GM12878 (cell line): Measurements from ENCODE around the gene MAN2B1. TPM values are rescaled to one million over a fixed set of nuclear protein-coding genes. Genes with fewer than 3 reads are reported as not detected.
A peak's percentile ranks its signal among the peaks of the same experiment; 100 is the strongest.

Source experiments
- ATAC-seq: fragments of 200-7000 bp; cut with Tn5 transposase; 3 replicates; pipeline ENCODE4 v1.9.1; 2020; ENCODE audit warnings: mild to moderate bottlenecking, moderate library complexity
- BruUV-seq: library from RNA; stranded (reverse); fragments of 400-500 nt; replicated peaks from 2 replicates; lab custom pipeline; 2021; lab: Mats Ljungman, UMichigan
- CTCF ChIA-PET: fragments of 300-600 bp; sonication (Branson Sonifier 250); formaldehyde crosslinking; extraction: SDS; loops from one replicate; lab custom pipeline; 2021; ENCODE audit warnings: inconsistent platforms; lab: Yijun Ruan, JAX
- POLR2A ChIA-PET: fragments of 350-600 bp; formaldehyde crosslinking; extraction: SDS; loops from one replicate; lab custom pipeline; 2021; ENCODE audit warnings: inconsistent platforms; lab: Charles Lee
- RAD21 ChIA-PET: fragments of 300-600 bp; sonication (Branson Sonifier 250); formaldehyde crosslinking; loops from one replicate; lab custom pipeline; 2023; ENCODE audit warnings: antibody characterized with exemption; ENCODE audit not compliant: unreplicated experiment; lab: Charles Lee
- SMC1A ChIA-PET: fragments of 300-600 bp; sonication (Branson Sonifier 250); formaldehyde crosslinking; loops from one replicate; lab custom pipeline; 2023; ENCODE audit not compliant: unreplicated experiment, uncharacterized antibody; lab: Charles Lee
- DNase-seq: peaks from one replicate; pipeline ENCODE4 v3.0.0-alpha.2; 2011; ENCODE audit warnings: low read depth, low spot score
- FAIRE-seq: peaks from 3 replicates; lab custom pipeline; 2011; peaks lifted over from hg19 to GRCh38; lab: Jason Lieb, UNC
- H2AFZ ChIP-seq: 2 replicates; pipeline ENCODE4 v1.6.0; 2011; ENCODE audit warnings: low read depth, low read length, control low read depth; ENCODE audit not compliant: control insufficient read depth
- H3K27ac ChIP-seq: 2 replicates; pipeline ENCODE4 v1.5.1; 2011; ENCODE audit warnings: control low read depth; ENCODE audit not compliant: control insufficient read depth, insufficient read depth
- H3K27me3 ChIP-seq, 2 experiments: replicated peaks in 1 of 2; 2 replicates each; pipeline versions ENCODE4 v1.6.0 to v1.6.1; 2011; ENCODE audit warnings: low read length in 1 of 2; ENCODE audit not compliant: control insufficient read depth in 2 of 2, insufficient read depth in 2 of 2
- H3K36me3 ChIP-seq, 2 experiments: 2 replicates each; pipeline ENCODE4 v1.5.1; 2011; ENCODE audit warnings: low read length in 1 of 2; ENCODE audit not compliant: control insufficient read depth in 2 of 2, insufficient read depth in 2 of 2
- H3K4me1 ChIP-seq: 2 replicates; pipeline ENCODE4 v1.6.1; 2011; ENCODE audit warnings: mild to moderate bottlenecking, low read length, moderate library complexity, mixed read lengths; ENCODE audit not compliant: control insufficient read depth, insufficient read depth
- H3K4me2 ChIP-seq: 2 replicates; pipeline ENCODE4 v1.6.0; 2011; ENCODE audit warnings: control low read depth; ENCODE audit not compliant: control insufficient read depth, insufficient read depth
- H3K4me3 ChIP-seq: fragments of 200-600 bp; sonication (generic); 2 replicates; pipeline ENCODE4 v1.5.1; 2016
- H3K79me2 ChIP-seq: 2 replicates; pipeline ENCODE4 v1.6.0; 2011; ENCODE audit warnings: low read length; ENCODE audit not compliant: control insufficient read depth, insufficient read depth
- H3K9ac ChIP-seq: 2 replicates; pipeline ENCODE4 v1.8.0; 2011; ENCODE audit warnings: low read length, control low read depth, mixed read lengths; ENCODE audit not compliant: control insufficient read depth, insufficient read depth
- H3K9me3 ChIP-seq: replicated peaks from 3 replicates; pipeline ENCODE4 v1.5.1; 2011; ENCODE audit warnings: mild to moderate bottlenecking, low read length; ENCODE audit not compliant: control insufficient read depth, insufficient read depth
- H4K20me1 ChIP-seq: 2 replicates; pipeline ENCODE4 v1.6.0; 2011; ENCODE audit not compliant: control insufficient read depth, insufficient read depth
- ATF2 ChIP-seq: IDR thresholded peaks from 2 replicates; pipeline ENCODE4 v1.6.1; 2012; ENCODE audit warnings: low read length, inconsistent platforms
- BACH1 ChIP-seq: fragments of 450-650 bp; IDR thresholded peaks from 2 replicates; pipeline ENCODE4 v1.6.1; 2017; ENCODE audit warnings: mild to moderate bottlenecking, borderline replicate concordance
- BCL11A ChIP-seq: IDR thresholded peaks from 2 replicates; pipeline ENCODE4 v1.6.1; 2011; ENCODE audit warnings: low read depth, low read length
- BCLAF1 ChIP-seq: fragments of 450-650 bp; IDR thresholded peaks from 2 replicates; pipeline ENCODE4 v1.6.1; 2017; ENCODE audit warnings: antibody characterized with exemption, mild to moderate bottlenecking, moderate library complexity
- ESRRA ChIP-seq: IDR thresholded peaks from 2 replicates; pipeline ENCODE4 v1.6.1; 2012; ENCODE audit warnings: mild to moderate bottlenecking, low read length, improper control_type of control experiment
- FOXK2 ChIP-seq: fragments of 450-650 bp; IDR thresholded peaks from 2 replicates; pipeline ENCODE4 v1.6.1; 2017; ENCODE audit warnings: mild to moderate bottlenecking, moderate library complexity
- GABPA ChIP-seq: IDR thresholded peaks from 2 replicates; pipeline ENCODE4 v1.6.1; 2014; ENCODE audit warnings: antibody characterized with exemption, low read depth, mild to moderate bottlenecking, inconsistent platforms
- IRF3 ChIP-seq: fragments of 450-650 bp; IDR thresholded peaks from 2 replicates; pipeline ENCODE4 v1.6.1; 2014; ENCODE audit warnings: mild to moderate bottlenecking
- MTA3 ChIP-seq: IDR thresholded peaks from 2 replicates; pipeline ENCODE4 v1.6.1; 2012; ENCODE audit warnings: low read length, inconsistent platforms, borderline replicate concordance
- PAX5 ChIP-seq: IDR thresholded peaks from 2 replicates; pipeline ENCODE4 v1.6.1; 2011; ENCODE audit warnings: low read depth, low read length, borderline replicate concordance
- PBX3 ChIP-seq: IDR thresholded peaks from 2 replicates; pipeline ENCODE4 v1.6.1; 2011; ENCODE audit warnings: mild to moderate bottlenecking, low read depth, low read length, moderate library complexity; ENCODE audit not compliant: insufficient replicate concordance
- POU2F2 ChIP-seq: IDR thresholded peaks from 3 replicates; pipeline ENCODE4 v1.6.1; 2011; ENCODE audit warnings: low read depth, mild to moderate bottlenecking, low read length, borderline replicate concordance
- RUNX3 ChIP-seq: IDR thresholded peaks from 2 replicates; pipeline ENCODE4 v1.6.1; 2012; ENCODE audit warnings: low read length, inconsistent platforms
- SMC3 ChIP-seq: IDR thresholded peaks from 2 replicates; pipeline ENCODE4 v1.6.1; 2011; ENCODE audit warnings: low read length, improper control_type of control experiment, borderline replicate concordance
- WGBS: methylation state at CpG from one replicate; pipeline ENCODE4 v1.1.6; 2016; ENCODE audit warnings: low lambda C conversion rate; ENCODE audit not compliant: insufficient replicate concordance, insufficient coverage; ENCODE audit errors: missing lambda C conversion rate; 5-methylcytosine and 5-hydroxymethylcytosine counted together
- in situ Hi-C: fragments of 300-500 bp; cut with MboI; formaldehyde crosslinking; loops from 9 replicates; pipeline ENCODE4 v1.14.3; 2018; ENCODE audit warnings: mixed read lengths
- intact Hi-C: fragments of 100-400 bp; cut with micrococcal nuclease; formaldehyde crosslinking; loops from one replicate; pipeline ENCODE4 v1.14.2; 2022; ENCODE audit not compliant: unreplicated experiment
- polyA plus RNA-seq, 11 experiments: library from polyadenylated mRNA; depleted of rRNA in 4 of 11; unstranded in 6 of 11; stranded (reverse) in 5 of 11; fragments of >200 nt; fragmentation: Nextera tagmentation in 4 of 11; fragmentation: Illumina TruSeq in 1 of 11; extraction: Ambion mirVana in 4 of 11; extraction: Trizol in 1 of 11; gene quantifications; 1 replicate in 1 of 11; 2 replicates in 10 of 11; pipeline versions ENCODE4 v1.2.1 to v1.2.3, GENCODE V29; 2011 to 2016; ENCODE audit warnings: inconsistent platforms in 2 of 11, missing spikeins in 2 of 11, low read depth in 1 of 11
- total RNA-seq, 4 experiments: library from RNA; depleted of rRNA in 3 of 4; stranded (reverse); fragments of >200 nt in 3 of 4; fragmentation: Illumina TruSeq in 1 of 4; extraction: Trizol in 1 of 4; gene quantifications; 2 replicates each; pipeline versions ENCODE4 v1.2.1 to v1.2.3, GENCODE V29; 2013 to 2021

MAN2B1 gene
- total and polyA plus RNA-seq, 10 of the 15 experiments (the other 5 are each of a cell fraction or from before 2014, with no cell fraction given), result 7.6 to 224 (median 81.4) TPM

- TF ChIP-seq PAX5 (0 out of 2 replicates have a peak, but pooled peaks have one; percentile 11), ATF2 (peak; percentile 44; the same call in 1 of the 2 replicates), BCL11A (peak; percentile 10; the same call in 1 of the 2 replicates), RUNX3 (peak; percentile 40; the same call in 1 of the 2 replicates), BACH1 (0 out of 2 replicates have a peak, but pooled peaks have one; percentile 51)
These were observed 30.1 kb upstream of the MAN2B1 start, which contains the start of gene FBXW9 (continued) for GRCh38 chr19:12696366-12697335.

GRCh38 chr19:12695997-12696365, 29.4 kb upstream of the MAN2B1 start:
- no TSS peak for BruUV-seq
- Histone ChIP-seq H2AFZ (peak overlapping the region; percentile 94), H3K4me3 (peak overlapping the region; percentile 85), H3K9me3 (no peaks in the 10 kb centered on the region), H3K4me2 (peak overlapping the region; percentile 96), H3K4me1 (peaks cover 9% of the 10 kb centered on the region), H4K20me1 (no peaks in the 10 kb centered on the region), H3K36me3 (peaks cover 4 to 6% of the 10 kb centered on the region in 2 experiments; a peak in 3 of 4 replicates), H3K27ac (peak overlapping the region; percentile 83; the same call in 1 of the 2 replicates), H3K79me2 (no peaks in the 10 kb centered on the region), H3K9ac (peak overlapping the region; percentile 82), H3K27me3 (no peaks in the 10 kb centered on the region)
- DNase-seq, result no peak
- ChIA-PET SMC1A (no interaction called here), RAD21 (interaction anchor here (0.8 kb wide), 1 partner anchor 100 kb away, joined by 3 read pairs; no protein-coding TSS in a partner anchor), CTCF (interaction anchor here (0.8 to 1.5 kb wide), 3 partner anchors 18 to 70 kb away, joined by 3 to 7 read pairs (median 4); no protein-coding TSS in a partner anchor), POLR2A (interaction anchor here (0.6 to 1.1 kb wide), 5 partner anchors 14 to 710 kb away, joined by 3 to 4 read pairs (median 4); no protein-coding TSS in a partner anchor)
- FAIRE-seq, result no peak
- in situ Hi-C loops (no loop called here), intact Hi-C loops (no loop called here)
- ATAC-seq, result peak; percentile 30
- 11% methylated on average over 9 of the region's 36 CpGs for WGBS
- TF ChIP-seq FOXK2 (no peak), POU2F2 (no peak), ESRRA (no peak), BCLAF1 (no peak), MTA3 (no peak), GABPA (no peak), SMC3 (no peak), IRF3 (no peak), BCL11A (no peak), PBX3 (no peak)
